D721Med (cell line): ENCODE measurements around the gene ZNHIT2.

ENCODE experiments used
- DNase-seq: peaks from one replicate; pipeline ENCODE4 v3.0.0; 2011; ENCODE audit warnings: low spot score; ENCODE audit not compliant: insufficient read length
- FAIRE-seq: peaks from 2 replicates; lab custom pipeline; 2011; peaks lifted over from hg19 to GRCh38; lab: Jason Lieb, UNC
- TF ChIP-seq, protein P1 (sequence below): IDR thresholded peaks from 2 replicates; pipeline ENCODE4 v1.5.1; 2012; ENCODE audit warnings: mild to moderate bottlenecking, control low read depth; ENCODE audit not compliant: insufficient read depth; ENCODE audit errors: missing control alignments

The ZNHIT2 gene

DNA sequence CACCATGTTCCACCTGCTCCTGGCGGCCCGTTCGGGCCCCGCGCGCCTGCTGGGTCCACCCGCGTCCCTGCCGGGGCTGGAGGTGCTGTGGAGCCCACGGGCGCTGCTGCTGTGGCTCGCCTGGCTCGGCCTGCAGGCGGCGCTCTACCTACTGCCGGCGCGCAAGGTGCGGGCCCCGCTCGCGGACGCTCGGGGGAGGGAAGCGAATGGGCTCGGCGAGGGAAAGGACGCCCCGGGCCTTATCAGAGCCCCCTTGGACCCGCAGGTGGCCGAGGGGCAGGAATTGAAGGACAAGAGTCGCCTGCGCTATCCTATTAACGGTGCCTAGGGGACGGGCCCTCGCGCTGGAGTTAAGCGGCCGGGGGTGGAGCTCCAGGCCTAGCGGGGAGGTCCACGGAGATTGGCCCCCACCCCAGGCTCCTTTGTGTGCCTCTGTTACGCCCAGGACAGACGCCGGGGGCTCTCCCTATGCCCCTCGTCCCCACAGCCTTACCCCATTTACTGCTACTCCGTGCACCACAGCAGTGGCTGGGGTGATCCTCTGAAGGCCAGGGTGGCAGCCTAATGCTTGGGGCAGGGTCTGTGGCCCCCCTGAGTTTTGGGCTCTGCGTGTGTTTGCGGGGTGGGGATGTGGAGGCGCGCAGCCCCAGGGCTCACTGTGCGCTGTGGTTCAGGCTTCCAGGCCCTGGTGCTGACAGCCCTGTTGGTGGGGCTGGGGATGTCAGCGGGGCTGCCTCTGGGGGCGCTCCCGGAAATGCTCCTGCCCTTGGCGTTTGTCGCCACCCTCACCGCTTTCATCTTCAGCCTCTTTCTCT lies 4.7 kb downstream of the ZNHIT2 start:
- DNase-seq, result peak; percentile 55
- TF ChIP-seq, protein P1, sequence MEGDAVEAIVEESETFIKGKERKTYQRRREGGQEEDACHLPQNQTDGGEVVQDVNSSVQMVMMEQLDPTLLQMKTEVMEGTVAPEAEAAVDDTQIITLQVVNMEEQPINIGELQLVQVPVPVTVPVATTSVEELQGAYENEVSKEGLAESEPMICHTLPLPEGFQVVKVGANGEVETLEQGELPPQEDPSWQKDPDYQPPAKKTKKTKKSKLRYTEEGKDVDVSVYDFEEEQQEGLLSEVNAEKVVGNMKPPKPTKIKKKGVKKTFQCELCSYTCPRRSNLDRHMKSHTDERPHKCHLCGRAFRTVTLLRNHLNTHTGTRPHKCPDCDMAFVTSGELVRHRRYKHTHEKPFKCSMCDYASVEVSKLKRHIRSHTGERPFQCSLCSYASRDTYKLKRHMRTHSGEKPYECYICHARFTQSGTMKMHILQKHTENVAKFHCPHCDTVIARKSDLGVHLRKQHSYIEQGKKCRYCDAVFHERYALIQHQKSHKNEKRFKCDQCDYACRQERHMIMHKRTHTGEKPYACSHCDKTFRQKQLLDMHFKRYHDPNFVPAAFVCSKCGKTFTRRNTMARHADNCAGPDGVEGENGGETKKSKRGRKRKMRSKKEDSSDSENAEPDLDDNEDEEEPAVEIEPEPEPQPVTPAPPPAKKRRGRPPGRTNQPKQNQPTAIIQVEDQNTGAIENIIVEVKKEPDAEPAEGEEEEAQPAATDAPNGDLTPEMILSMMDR, result peak; percentile 69
- FAIRE-seq, result no peak

DNA sequence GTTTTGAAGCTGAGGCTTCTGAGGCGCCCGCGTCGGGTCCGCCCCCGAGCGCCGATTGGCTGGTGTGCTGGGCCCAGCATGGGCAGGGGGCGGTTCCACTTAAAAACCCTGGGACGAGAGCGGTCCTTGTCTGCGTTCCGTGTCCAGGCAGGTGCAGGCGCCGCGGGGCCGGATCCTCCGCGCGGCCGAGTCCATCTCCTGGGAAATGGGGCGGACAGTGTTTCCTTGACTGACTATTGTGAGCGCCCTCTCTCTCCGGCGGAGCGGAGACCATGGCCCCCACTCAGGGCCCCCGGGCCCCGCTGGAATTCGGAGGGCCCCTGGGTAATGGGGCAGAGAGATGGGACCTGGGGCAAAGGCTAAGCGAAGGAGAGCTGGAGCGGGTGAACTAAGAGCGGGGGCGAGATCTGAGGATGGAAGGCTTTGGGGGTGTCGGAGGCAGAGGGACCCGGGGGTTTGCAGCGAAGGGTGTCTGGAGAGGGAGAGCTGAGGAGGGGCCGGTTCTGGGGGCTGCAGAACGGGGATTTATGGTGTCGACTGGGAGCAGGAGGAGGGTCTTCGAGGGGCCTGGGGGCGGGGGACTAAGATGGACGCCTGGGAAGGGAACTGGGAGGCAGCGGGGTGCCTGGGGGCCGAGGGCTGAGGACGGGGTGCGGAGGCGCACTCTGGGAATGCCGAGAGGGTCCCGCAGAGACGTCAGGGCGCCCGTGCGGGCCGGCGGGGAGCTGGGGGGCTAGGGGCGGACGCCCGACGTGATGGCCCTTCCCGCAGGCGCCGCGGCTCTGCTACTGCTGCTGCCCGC lies 5.6 kb downstream of the ZNHIT2 start, which contains the start of gene TM7SF2:
TSS of gene TM7SF2 (plus strand) at position 129 of the 802 bp plus-strand sequence. CDS start at position 273, 144 bp downstream.
- FAIRE-seq (no peak), DNase-seq (peak; percentile 96)
- TF ChIP-seq, protein P1, result no peak

DNA sequence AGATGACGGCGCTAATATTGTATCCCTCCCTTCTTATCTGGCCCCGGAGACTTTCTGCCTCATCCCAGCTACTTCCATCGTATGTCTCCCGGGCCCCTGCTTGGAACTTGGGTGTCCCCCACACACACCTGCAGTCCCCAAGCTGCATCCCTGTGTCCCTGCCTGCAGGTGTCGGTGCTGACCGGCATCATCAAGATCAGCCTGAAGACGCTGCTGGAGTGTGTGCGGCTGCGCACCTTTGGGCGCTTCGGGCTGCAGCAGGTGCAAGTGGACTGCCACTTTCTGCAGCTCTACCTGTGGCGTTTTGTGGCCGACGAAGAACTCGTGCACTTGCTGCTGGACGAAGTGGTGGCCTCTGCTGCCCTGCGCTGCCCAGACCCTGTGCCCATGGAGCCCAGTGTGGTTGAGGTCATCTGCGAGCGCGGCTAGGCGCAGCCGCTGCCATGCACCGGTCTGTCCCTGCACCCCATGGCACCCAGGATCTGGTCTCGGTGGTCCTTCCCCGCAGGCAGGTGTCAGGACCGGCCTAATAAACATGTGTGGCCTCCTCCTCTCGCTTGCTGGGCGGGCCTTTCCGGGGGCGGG lies 6.2 kb downstream of the ZNHIT2 start:
- TF ChIP-seq, protein P1, result no peak
- FAIRE-seq (no peak), DNase-seq (no peak)

DNA sequence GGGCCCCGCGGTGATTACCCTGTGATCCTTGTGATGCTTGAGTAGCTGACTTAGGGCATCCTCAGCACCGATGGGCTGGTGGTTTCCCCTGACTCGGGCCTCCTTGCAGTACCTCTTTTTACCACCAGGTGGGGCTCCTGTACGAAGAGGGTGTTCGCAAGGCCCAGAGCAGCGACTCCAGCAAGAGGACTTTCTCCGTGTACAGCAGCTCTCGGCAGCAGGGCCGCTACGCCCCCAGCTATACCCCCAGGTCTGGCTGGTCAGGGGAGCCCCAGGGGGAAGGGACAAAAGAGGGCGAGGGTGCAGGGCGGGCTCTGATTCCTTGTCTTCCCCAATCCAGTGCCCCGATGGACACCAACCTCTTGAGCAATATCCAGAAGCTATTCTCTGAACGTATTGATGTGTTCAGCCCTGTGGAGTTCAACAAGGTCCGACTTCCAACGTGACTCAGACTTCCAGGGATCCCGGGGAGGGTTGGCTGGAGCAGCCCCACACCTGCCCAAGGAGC lies 7.1 kb downstream of the ZNHIT2 start:
- TF ChIP-seq, protein P1, result peak; percentile 75
- peak; percentile 83 for DNase-seq
- FAIRE-seq, result no peak

DNA sequence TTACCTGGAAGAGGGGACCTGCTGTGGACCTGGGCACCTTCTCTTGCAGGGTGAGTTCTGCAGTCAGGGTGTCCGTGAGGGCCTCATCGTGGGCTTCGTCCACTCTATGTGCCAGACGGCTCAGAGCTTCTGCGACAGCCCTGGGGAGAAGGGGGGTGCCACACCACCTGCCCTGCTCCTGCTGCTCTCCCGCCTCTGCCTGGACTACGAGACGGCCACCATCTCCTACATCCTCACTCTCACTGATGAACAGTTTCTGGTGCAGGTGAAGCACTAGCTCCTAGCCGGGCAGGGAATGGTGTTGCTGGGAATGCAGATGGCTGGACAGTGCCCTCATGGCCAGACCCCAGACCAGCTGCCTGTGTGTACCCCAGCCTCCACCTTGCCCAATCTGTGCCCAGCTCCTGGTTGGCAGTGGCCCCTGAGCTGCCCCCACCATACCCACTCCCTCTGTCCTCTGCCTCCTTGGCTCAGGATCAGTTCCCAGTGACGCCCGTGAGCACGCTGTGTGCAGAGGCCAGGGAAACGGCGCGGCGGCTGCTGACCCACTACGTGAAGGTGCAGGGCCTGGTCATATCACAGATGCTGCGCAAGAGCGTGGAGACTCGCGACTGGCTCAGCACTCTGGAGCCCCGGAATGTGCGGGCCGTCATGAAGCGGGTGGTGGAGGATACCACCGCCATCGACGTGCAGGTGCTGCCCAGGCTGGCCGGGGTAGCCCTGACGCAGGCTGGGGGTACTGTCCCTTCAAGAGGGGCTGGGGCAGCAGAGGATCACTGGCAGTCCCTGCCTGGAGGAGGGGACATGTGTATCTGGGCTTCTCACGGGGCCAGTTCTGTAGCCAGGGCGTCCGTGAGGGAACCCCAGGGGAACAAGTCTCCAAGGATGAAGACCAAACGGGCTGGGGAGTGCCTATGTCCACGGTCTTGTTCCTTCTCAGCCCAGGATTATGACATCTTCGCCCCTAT lies 8.0 kb downstream of the ZNHIT2 start:
- FAIRE-seq (no peak), DNase-seq (no peak)
- TF ChIP-seq, protein P1, result no peak
